Measurements from ENCODE around the gene SURF1.

SURF1 gene

DNA sequence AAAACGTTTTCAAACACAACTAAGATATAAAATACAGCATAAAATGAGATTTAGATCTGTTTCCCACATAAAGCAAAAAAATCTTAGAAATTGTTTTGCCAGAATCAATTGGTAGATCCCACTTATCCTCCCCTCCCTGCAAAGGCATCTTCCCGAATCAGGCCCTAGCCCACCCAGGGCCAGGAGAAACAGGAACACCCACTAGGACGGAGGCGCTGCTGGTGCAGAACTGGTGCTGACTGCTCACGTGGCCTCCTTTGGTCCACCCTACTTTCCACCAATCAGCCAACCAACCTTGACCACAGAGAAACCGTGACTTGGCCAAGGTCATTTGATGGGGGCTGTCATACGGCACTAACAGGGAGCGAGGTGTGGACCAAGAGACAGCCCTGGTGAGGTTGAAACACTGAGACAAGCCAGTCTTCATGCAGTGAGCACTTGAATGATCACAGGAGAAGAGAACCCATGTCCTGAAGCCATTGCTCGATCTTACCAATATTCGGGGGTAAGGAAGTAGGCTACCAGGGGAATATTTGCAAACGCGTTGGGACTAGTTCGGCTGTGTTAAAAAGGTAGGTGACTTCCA is 5.3 kb upstream of the SURF1 start:
- DNase-seq: no peak

DNA sequence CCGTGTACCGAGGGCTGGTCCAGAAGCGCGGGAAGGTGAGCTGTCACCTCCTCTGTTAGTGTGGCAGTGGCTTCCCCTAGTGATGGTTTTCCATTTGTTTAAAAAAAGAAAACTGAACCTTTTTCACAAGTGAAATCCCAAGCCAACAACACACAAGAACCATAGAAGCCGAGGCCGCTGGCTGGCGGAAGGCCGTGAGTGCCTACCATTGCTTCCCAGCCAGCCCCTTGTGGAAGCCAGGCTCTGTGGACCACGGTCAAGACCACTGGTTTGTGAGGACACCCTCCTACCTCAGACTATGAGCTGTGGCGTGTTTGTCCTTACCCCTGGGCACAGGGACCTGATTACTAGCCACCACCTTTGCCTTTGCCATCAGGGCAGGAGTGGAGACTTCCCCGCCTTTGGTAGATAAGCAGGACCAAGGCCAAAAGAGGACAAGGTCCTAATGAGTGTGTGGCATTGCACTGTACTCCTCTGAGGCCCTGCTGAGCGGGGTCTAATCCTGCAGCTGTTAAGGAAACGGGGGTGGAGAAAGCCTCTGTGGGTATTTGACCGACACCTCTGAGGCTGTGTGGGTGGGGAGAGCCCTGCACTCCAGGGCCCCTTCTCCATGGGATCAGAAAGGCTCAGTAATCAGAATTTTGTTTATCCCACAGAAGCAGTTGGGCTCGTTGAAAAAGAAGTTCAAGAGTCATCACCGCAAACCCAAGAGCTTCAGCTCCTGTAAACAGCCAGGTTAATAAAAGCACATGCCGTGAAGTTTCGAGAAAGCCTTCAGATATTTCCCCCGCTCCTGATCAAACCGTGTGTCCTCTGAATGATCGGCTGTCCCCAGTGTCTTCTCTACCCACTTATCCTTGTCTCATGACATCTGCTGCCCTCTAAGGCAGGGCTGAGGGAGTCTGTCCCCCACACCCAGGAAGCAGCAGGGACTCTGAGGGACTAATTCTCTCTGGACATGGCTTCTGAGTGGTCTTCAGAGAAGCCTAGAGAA is 4.4 kb upstream of the SURF1 start:
- DNase-seq: no peak

DNA sequence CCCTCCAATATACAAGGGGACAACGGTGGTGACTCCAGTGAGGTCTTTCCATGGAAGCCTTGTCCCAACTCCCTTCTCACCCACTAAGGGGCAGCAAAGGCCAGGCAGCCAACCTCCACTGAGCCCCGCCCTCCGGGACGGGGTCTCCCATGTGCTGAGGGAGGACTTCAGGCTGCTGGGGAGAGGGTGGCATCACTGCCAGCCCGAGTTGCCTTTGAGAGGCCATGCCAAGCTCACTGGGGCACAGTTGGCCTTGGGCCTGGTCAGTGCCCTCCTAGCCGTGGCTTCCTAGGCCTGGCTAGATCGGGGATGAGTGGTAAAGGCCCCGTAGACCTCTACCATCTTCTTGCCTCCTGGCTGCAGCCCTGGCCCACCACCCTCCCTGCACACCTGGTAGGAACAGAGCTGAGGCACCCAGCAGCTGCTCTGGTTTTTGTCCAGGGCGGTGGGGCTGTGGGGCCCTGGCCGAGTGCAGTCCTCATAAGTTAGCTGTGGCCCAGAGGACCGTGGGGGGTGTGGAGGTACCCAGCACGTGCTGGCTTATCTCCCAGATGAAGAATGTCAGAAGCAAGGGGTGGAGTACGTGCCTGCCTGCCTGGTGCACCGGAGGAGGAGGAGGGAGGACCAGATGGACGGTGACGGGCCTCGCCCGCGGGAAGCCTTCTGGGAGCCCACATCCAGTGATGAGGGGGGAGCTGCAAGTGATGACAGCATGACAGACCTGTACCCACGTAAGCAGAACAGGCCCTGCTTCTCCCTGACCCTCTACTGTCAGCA is 3.3 kb upstream of the SURF1 start:
- no peak for DNase-seq

DNA sequence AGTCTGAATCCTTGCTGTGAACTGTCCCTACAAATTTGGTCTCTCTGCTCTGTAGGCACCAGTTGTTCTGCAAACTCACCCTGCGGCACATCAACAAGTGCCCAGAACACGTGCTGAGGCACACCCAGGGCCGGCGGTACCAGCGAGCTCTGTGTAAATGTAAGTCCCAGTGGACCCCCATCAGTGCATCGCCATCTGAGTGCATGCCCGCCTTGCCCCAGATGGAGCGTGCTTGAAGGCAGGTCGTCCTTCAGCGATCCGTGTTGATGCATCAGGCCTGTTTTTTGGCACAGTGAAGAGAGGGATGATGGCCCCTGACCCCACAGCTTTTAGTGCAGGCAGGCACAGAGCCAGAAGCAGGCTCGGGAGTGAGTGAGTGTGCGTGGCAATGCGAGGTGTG is 1.4 kb upstream of the SURF1 start:
- DNase-seq: no peak

DNA sequence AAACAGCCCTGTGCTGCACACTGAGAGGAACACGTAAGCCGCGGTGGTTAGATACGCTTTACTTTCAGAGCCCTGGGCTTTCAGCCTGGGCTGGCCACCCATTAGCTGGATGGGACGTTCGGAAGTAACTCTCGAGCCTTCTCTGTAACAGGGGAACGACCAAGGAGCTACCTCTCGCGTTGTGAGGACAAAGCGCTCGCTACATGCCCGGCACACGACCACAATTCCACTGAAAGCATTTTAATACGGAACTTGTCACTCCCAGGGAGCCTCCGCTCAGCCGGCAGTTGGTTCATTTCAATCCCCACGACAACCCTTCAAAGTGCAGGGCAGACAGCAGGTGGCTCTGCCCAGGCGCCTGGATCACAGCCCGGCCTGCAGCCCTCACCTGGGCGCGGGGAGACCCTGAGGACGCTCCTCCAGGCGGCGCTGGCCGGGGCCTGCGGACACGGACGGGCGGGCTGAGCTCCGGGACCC is 368 bp downstream of the SURF1 start:
- DNase-seq: no peak

DNA sequence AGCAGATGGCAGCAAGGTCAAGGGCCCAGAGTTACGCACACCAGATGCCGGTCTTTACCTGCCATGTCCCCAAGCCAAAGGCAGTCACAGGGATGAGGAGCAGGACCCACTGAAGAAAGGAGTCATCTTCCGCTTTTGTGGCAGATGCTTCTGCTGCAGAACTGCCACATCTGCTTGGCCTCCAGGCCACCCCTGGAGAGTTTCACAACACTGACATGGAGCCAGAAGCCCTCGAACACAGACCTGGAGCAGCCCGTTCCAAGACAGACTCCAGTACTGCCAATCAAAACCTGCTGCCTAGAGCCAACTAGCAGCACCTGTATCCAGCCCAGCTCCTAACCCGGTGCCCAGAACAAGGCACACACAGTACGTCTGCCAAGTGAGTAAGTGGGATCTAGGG is 1.5 kb downstream of the SURF1 start:
- no peak for DNase-seq

DNA sequence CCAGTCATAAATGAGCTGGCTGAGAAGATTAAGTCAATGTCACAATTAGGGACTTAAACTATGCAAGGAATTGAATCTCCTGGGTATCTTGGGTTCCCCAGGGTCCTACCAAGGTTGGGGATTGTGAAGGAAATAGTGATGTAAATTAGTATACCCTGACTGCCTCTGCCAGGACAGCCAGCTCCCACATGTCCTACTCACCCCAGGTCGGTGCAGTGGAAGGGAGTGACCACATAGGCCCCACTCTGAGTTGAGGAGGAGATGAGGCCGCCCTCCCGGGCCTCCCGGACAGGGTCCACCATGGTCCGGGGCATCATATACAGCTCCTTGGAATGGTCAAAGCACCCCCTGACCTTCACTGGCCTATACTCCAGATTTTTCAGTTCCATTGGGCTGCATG is 2.7 kb downstream of the SURF1 start:
- no peak for DNase-seq

DNA sequence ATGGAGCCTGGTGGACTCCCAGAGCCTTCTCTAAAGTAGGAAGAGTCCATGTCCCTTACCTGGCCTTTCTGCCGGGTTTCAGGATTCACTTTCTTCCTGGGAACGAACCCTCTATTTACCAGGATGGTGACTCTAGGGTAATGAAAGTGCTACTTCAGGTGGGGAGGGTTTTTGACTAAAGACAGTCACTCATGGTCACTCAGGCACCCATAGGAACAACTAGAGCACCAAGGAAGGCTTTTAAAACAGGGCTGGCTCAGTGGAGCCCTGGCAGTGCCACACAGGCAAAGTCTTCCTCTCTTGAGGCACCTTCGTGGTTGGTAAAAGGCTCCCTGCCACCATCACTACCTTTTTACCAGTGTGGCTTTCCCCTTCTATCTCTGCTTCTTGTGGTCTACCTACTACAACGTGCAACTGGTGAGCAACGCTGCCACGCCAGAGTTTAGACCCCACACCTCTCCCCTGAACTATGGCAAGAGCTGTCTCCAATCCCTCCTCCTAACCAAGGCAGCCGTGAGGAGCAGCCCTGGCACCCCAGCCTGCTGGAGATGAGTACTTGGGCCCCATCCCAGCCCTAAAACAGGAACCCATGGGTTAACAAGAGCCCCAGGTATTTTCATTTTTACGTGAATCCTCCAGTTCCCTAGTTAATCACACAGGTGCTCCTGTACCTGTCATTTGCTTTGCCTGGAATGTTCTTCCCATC is 3.5 kb downstream of the SURF1 start:
- DNase-seq: no peak

DNA sequence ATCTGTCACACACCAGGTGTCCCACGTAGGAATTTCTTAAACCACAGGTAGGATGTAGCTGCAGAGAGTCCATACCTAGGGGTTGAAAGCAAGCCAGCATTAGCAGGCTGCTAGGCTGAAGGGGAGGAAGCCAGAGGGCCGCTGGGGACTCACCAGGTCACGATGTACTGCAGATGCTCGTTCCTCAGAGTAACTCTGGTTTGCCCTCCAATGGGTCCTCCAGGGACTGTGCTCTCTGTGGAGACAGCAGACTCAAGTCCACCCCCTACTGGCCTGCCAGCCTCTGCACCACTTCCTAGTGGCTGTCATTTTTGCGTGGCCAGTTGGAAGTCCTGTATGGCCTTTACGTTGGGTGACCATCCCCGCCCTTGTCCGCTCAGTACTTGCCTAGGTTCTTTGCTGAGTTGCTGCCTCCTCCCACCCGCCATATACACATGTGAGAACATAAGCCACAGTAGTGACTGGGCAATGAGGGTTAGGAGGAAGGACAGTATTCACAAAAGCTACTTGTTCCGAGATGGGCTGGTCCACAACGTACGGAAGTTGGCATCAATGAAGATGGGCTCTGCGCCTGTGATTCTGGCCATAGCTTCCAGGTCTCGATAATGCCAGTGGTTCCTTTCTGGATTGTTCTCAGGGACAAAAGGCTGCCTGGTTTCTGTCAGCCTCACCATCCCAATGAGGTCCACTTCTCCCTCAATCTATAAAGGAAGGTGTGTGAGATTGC is 4.2 kb downstream of the SURF1 start:
- DNase-seq: peak; percentile 73 to 82 (median 75)

DNA sequence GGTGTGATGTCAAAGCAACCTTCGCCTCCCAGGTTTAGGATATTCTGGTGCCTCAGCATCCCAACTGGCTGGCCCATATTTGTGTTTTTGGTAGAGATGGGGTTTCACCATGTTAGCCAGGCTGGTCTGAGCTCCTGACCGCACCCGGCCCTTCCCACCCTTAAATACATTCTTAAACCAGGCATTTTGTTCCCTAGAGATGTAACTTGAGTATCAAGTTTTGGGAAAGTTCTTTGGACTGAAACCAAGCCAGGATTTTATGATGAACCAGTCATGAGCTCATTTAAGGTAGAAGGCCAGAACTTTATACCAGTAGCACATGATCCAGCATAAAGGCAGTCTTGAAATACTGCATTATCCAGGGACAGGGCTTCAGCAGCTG is 4.8 kb downstream of the SURF1 start:
- DNase-seq: no peak

DNA sequence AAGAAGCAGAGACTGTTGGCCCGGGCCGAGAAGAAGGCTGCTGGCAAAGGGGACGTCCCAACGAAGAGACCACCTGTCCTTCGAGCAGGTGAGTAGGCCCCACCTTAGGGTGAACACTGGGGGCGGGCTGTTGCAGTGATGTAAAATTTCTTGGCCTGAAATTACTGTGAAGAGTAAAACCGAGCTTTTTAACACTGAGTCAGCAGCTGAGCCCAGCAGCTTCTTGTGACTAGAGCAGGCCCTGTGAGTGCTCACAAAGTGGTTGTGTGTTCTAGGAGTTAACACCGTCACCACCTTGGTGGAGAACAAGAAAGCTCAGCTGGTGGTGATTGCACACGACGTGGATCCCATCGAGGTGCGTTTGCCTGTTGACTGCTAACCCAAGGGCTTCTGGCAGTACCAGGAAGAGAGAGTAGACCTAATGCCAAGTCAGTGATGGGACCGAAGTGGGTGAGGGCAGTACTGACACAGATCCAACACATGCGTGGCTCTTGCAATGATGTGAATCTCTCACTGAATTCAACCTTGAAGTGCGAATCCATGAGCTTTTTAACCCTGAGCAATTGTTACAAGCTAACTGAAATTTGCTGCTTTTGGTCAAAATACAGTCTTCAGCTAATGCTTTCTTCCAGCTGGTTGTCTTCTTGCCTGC is 6.2 kb downstream of the SURF1 start:
- DNase-seq: no peak

DNA sequence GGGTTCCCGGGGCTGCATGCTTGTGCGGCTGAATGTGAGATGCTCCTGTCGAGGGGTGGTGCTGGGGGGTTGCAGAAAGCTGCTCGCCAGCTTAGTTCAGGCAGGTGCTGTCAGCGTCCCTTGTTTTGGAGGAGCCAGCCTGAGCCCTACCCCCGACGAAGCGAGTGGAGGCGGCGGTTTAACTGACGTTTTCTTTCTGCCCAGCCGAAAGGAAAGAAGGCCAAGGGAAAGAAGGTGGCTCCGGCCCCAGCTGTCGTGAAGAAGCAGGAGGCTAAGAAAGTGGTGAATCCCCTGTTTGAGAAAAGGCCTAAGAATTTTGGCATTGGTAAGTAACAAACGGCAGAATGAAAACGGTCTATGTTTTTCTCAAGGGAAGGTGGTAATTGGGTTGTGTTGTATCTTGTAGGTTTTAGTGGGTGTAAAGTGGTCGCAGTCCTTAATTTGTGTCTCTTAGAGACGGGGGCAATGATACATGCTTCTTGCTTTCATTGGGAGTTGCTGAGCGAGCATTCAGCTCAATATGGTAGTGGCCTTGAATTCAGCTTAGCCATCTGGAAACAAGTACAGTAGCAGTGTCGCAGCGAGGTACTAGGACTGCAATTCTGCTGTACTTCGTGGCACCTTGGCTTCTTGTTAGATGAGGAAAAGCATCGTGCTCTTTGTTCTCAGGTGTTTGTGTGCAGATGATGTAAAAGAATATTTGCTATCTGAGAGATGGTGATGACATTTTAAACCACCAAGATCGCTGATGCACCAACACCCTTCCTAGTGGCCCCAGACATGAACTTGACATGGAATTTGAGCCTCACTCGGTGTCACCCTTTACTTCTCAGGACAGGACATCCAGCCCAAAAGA is 7.3 kb downstream of the SURF1 start:
- DNase-seq: no peak

DNA sequence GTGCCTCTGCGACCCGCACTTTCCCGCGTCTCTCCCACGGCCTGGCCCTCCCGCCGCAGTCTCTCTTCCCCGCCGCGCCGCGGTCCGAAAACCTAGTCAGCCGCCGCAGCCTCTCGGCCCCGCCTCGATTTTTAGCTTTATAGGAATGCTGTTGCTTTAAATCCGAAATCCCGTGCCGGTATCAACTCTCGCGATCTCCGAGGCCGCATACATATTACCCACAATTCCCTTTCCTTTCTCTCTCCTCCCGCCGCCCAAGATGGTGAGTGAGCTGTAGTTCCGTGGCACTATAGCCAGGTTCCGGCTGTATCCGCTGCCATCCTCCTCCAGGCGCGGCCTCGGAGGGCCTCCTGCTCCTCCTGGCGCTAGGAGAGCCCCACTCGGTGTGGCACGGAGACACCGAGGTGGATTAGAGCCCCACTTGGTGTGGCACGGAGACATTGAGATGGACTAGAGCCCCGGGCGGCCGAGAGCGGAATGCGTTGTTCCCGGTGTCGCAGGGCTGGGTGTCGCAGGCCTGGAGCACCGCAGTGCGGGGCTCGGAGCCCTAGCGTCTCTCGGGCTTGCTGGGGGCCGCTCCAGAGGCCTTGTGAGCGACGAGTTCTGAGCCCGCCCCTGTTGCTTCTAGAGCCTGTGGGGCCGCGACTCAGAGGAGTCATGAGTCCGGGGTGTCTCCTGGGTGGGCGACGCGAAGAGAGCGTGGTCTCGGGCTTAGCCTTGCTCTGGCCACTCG is 8.1 kb downstream of the SURF1 start, which contains the start of the genes MED22 and RPL7A:
Gene MED22 (minus strand): TSS at position 147 of the 733 bp plus-strand sequence. CDS start 1,469 bp downstream, outside the sequence.
Gene RPL7A (plus strand): TSS at position 234 of the 733 bp plus-strand sequence. CDS start 26 bp downstream, at position 260.
- DNase-seq: peak; percentile 97 to 99 (median 99)

DNA sequence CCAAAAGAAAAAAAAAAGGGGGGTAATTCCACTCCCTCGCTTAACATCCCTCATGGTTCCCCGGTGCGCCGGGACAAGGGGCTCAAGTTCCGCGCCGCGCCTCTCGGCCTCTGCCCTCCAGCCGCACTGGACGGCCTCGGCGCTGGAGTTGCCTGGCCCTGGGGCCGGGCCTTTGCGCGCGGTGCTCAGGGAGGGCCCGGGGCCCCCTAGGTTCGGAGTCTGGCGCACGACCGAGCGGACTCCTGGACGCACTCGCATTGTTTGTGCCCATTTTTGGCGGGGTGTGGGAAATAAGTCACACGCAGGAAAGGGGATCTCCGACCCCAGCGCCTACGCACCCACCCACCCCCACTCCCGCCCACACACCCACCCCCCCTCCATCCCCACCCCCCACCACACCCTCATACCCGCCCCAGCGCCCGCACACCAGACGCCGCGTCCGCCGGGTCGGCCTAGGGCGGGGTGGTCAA is 8.7 kb downstream of the SURF1 start:
- peak; percentile 56 to 69 (median 64) for DNase-seq

DNA sequence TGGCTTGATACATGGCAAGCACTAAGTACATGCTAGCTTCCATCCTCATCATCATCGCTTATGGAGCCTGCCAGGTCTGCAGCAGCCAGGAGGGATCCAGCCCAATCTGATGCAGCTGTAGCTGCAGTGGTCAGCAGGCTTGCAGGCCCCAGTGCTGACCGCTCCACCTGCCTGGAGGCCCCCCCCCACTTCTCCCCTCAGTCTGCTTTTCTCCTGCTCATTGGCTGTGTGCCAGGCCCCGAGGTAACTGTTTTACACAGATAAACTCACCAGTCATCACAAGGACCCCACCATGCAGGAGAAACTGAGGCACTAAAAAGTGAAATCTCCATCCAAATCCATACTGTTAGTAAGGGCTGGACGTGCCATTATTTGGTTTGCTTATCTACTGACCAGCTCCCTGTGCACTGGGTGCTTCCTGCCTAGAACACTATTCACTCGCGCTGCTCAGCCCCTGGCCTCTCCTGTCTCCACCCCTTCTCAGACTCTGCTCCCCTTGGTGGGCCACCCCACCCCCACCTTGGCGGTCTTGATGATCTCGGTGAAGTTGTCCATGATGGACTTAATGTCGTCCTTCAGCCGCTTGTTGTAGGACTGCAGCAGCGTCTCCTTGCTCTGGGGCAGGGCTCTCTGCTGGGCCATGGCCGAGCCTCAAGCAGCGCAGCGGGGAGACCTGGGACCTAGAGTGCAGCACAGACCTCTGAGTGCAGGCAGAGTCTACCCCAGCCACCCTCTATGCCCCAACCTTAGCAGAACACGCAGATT is 10.1 kb downstream of the SURF1 start:
- no peak for DNase-seq

DNA sequence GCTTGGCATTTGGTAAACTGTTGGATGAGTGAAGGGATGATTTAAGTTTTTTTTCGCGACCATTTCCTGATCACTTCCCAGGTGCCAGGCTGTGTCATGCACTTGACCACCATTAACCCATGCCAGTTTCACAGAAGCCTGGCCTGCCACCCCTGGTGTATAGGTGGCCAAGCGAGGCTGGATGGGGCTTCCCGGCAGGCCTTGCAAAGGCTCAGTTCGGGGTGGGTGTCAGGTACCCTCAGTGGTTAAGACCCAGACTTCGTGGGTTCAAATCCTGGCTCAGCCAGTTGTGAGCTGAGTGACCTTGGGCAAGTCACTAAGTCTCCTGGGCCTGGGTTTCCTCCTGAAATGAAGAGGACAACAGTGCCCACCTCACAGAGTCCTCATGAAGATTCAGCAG is 10.7 kb downstream of the SURF1 start:
- no peak for DNase-seq

DNA sequence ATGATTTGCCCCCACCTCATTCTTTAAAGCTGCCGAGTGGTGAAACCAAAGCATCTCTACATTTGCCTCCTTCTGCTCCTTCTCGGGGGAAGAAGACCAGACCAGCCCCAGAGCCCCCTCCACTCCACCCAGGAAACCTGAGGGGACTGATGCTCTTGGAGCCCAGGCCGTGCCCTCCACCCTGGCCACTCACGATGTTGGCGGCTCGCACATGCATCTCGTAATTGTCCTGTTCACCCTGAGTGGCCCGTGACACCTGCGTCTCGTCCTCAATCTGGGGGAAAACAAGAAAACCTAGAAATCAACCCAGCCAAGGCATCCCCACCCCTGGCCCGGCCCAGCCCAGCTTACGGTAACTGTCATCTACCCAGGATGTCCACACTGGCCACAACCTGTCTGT is 11.3 kb downstream of the SURF1 start:
- DNase-seq: no peak

DNA sequence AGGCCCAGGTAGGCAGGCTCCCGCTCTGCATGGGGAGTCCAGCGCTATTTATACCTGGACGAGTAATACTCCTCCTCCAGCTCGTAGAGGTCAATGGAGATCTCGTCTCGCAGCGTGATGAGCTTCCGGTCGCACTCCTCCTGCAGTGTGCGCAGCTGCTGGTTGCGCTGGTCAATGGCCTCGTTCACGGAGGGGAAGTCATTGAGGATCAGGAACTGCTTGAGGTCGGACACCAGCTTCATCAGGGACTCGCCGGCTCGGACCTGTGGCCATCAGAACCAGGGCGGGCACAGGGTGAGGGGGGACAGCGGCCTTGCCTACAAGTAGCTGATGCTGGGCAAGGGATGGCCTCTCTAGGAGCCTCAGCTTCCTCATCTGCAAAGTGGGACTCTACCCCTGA is 12.2 kb downstream of the SURF1 start:
- no peak for DNase-seq

DNA sequence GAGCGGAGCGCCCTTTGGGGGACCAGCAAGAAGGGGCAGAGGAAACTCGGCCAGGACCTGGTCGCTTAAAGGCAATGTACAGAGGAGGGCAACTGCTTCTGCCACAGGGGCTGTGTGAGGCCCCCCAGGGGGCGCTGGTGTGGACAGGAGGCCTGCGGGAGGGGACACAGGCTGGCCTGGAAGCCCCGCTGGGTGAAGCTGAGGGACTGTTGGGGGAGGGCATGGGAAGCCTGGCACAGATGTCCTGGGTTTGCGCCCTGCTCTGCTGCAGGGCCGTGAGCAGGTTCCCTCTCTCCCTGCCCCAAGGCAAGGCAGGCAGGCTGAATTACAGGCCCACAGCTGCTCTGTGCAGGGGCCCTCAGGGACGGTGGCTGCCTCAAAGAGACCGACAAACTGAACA is 13.7 kb downstream of the SURF1 start:
- DNase-seq: peak in 1 of 3 donors; percentile 29
